Measurements from ENCODE around the gene ERMP1.

The ERMP1 gene

GRCh38 chr9:5851445-5851844 is 18.5 kb upstream of the ERMP1 start:
- H3K4me1 ChIP-seq (ENCODE audit: control insufficient read depth, insufficient read depth, low read length) = no peaks in the 10 kb centered on the region
- no peaks in the 10 kb centered on the region for H3K9me3 ChIP-seq (ENCODE audit: control insufficient read depth, insufficient read depth, low read length)
- no peaks in the 10 kb centered on the region for H3K36me3 ChIP-seq (ENCODE audit: control insufficient read depth, insufficient read depth, low read length)
- H3K9ac ChIP-seq (ENCODE audit: low read depth, low read length) = no peak overlapping the region
- no peak overlapping the region for H3K4me3 ChIP-seq (ENCODE audit: low read depth, low read length)
- H3K27me3 ChIP-seq (ENCODE audit: control insufficient read depth, insufficient read depth, low read length) = no peaks in the 10 kb centered on the region

- no peaks in the 10 kb centered on the region for H3K27me3 ChIP-seq (ENCODE audit: control insufficient read depth, insufficient read depth, low read length)
- no peaks in the 10 kb centered on the region for H3K4me1 ChIP-seq (ENCODE audit: control insufficient read depth, insufficient read depth, low read length)
- H3K9ac ChIP-seq (ENCODE audit: low read depth, low read length) = no peak overlapping the region
- H3K36me3 ChIP-seq (ENCODE audit: control insufficient read depth, insufficient read depth, low read length) = no peaks in the 10 kb centered on the region
- no peak overlapping the region for H3K4me3 ChIP-seq (ENCODE audit: low read depth, low read length)
- H3K9me3 ChIP-seq (ENCODE audit: control insufficient read depth, insufficient read depth, low read length) = no peaks in the 10 kb centered on the region
Measured at GRCh38 chr9:5850724-5851122, 17.8 kb upstream of the ERMP1 start.

DNA sequence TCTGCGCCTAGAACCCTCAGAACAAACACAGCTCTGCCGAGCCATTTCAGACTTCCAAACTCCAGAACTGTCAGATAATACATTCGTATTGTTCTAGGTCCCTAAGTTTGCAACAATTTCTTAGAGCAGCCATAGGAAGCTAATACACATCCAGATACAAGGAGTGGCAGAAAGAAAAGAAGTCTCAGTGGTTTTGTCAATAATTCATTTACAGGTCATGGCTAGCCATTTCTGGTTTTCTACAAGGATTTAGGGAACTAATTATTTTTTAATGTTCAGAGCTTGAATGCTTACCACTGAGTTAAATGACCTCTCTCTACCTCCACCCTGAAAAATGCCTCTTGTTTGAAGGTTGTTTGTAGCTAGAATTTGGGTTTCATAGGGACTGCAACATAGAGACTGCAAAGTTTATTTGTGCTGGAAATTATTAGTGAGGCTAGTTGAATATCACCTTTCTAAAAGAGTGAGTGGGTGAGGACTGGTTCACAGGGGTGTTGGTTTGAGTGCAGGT is 15.5 kb upstream of the ERMP1 start:
- Histone ChIP-seq H3K27me3 (ENCODE audit: control insufficient read depth, insufficient read depth, low read length) (no peaks in the 10 kb centered on the region), H3K9me3 (ENCODE audit: control insufficient read depth, insufficient read depth, low read length) (no peaks in the 10 kb centered on the region)

DNA sequence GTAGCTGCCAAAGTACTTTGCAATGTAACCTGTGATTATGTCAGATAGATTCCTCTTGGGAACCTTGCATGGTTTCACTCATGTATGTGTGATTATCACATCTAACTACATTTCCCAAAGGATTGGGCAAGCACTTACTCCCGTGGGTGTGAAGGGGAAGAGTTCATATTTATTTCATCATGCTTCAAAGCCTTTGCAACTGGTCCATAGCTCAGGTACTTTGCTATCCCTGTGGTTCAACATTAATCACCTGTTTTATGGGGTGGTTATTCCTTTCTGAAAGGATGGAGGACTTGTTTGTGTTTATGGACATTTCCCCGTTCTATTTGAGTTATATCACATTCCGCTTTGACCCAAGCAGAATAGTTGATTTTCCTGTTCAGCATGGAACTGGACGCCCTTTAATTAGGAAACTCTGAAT is 13.6 kb upstream of the ERMP1 start:
- Histone ChIP-seq H3K9ac (ENCODE audit: low read depth, low read length) (no peak overlapping the region), H3K36me3 (ENCODE audit: control insufficient read depth, insufficient read depth, low read length) (no peaks in the 10 kb centered on the region), H3K27me3 (ENCODE audit: control insufficient read depth, insufficient read depth, low read length) (no peaks in the 10 kb centered on the region), H3K9me3 (ENCODE audit: control insufficient read depth, insufficient read depth, low read length) (no peaks in the 10 kb centered on the region), H3K4me3 (ENCODE audit: low read depth, low read length) (no peak overlapping the region), H3K4me1 (ENCODE audit: control insufficient read depth, insufficient read depth, low read length) (no peaks in the 10 kb centered on the region)

More for the DNA sequence above, 15.5 kb upstream of the ERMP1 start:
- H3K36me3 ChIP-seq (ENCODE audit: control insufficient read depth, insufficient read depth, low read length) = no peaks in the 10 kb centered on the region
- no peak overlapping the region for H3K9ac ChIP-seq (ENCODE audit: low read depth, low read length)
- no peak overlapping the region for H3K4me3 ChIP-seq (ENCODE audit: low read depth, low read length)
- H3K4me1 ChIP-seq (ENCODE audit: control insufficient read depth, insufficient read depth, low read length) = no peaks in the 10 kb centered on the region

DNA sequence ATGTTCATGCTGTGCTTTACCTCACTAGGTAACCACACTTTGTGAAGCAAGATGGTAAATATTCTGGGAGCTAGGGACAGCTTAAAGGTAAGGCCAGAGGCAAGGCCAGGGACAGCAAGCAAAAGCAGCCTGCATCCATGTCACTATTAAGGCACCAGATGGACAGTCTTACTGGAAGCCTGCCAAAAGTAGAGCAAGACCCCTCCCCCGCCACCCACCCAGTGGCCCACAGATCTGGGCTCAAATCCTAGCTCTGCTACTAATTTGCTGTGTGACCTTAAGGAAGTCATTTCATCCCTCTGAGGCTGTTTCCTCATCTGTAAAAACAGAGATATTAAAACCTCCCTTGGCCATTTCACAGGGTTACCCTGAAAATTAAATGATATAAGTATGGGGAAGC is 13.2 kb upstream of the ERMP1 start:
- no peaks in the 10 kb centered on the region for H3K9me3 ChIP-seq (ENCODE audit: control insufficient read depth, insufficient read depth, low read length)
- no peaks in the 10 kb centered on the region for H3K36me3 ChIP-seq (ENCODE audit: control insufficient read depth, insufficient read depth, low read length)
- H3K9ac ChIP-seq (ENCODE audit: low read depth, low read length) = no peak overlapping the region
- no peak overlapping the region for H3K4me3 ChIP-seq (ENCODE audit: low read depth, low read length)
- H3K27me3 ChIP-seq (ENCODE audit: control insufficient read depth, insufficient read depth, low read length) = no peaks in the 10 kb centered on the region
- H3K4me1 ChIP-seq (ENCODE audit: control insufficient read depth, insufficient read depth, low read length) = no peaks in the 10 kb centered on the region

DNA sequence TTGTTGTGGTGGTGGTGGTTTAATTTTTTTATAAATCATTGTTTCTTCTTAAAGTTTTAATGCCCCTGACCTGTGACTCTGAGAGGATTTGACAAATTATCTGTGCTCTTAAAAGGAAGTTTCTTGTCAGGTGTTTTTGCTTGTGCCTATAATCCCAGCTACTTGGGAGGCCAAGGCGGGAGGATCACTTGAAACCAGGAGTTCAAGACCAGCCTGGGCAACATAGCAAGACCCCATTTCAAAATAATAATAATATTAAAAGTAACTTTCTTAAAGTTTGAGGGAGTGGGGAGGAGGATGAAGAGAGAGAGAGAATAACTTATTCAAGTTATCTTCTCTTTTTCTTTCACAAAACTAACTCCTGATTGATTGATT is 12.2 kb upstream of the ERMP1 start:
- Histone ChIP-seq H3K9ac (ENCODE audit: low read depth, low read length) (no peak overlapping the region), H3K4me1 (ENCODE audit: control insufficient read depth, insufficient read depth, low read length) (no peaks in the 10 kb centered on the region), H3K36me3 (ENCODE audit: control insufficient read depth, insufficient read depth, low read length) (no peaks in the 10 kb centered on the region), H3K4me3 (ENCODE audit: low read depth, low read length) (no peak overlapping the region), H3K9me3 (ENCODE audit: control insufficient read depth, insufficient read depth, low read length) (no peaks in the 10 kb centered on the region), H3K27me3 (ENCODE audit: control insufficient read depth, insufficient read depth, low read length) (no peaks in the 10 kb centered on the region)

- Histone ChIP-seq H3K9ac (ENCODE audit: low read depth, low read length) (no peak overlapping the region), H3K4me3 (ENCODE audit: low read depth, low read length) (no peak overlapping the region), H3K4me1 (ENCODE audit: control insufficient read depth, insufficient read depth, low read length) (peaks cover 6% of the 10 kb centered on the region), H3K9me3 (ENCODE audit: control insufficient read depth, insufficient read depth, low read length) (no peaks in the 10 kb centered on the region), H3K36me3 (ENCODE audit: control insufficient read depth, insufficient read depth, low read length) (no peaks in the 10 kb centered on the region), H3K27me3 (ENCODE audit: control insufficient read depth, insufficient read depth, low read length) (no peaks in the 10 kb centered on the region)
Measured at GRCh38 chr9:5843794-5844471, 11.0 kb upstream of the ERMP1 start.

DNA sequence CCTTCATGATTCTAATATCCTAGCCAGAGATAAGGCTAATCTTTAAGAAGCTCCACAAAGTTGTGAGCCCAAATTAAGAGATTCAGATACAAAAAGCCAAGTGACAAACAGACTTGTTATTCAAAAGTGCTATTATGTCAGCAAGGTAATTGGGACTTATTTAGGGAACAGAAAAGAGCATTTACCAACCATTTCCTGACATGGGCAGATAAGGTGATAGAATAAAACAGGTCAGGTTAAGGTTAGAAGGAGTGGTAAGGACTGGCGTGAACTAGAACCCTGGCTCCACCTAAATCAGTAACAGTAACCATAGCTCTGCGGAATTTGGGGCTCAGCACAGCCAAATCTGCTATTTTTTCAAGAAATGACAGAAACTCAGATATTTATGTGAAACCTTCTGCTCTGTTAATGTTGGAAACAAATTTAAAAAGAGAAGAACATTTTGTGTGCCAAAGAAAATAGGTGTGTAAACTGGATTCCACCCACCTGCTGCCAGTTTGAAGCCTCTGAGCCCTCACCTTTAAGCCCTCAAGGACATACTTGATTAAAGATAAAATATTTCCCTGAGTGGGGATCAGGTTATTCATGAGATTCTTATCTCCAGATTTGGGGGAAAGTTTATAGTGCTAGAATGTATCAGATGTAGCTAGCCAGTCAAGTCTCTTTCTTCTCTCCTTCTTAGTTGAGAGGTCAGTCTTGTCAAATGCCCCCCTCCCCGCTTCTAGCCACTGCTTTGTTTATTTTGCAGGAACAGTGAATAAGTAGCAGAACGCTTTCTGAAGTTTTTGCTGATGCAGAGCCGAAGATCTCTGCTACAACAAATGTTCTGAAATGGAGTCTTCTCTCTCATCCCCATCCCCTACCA is 10.2 kb upstream of the ERMP1 start:
- no peak overlapping the region for H3K9ac ChIP-seq (ENCODE audit: low read depth, low read length)

DNA sequence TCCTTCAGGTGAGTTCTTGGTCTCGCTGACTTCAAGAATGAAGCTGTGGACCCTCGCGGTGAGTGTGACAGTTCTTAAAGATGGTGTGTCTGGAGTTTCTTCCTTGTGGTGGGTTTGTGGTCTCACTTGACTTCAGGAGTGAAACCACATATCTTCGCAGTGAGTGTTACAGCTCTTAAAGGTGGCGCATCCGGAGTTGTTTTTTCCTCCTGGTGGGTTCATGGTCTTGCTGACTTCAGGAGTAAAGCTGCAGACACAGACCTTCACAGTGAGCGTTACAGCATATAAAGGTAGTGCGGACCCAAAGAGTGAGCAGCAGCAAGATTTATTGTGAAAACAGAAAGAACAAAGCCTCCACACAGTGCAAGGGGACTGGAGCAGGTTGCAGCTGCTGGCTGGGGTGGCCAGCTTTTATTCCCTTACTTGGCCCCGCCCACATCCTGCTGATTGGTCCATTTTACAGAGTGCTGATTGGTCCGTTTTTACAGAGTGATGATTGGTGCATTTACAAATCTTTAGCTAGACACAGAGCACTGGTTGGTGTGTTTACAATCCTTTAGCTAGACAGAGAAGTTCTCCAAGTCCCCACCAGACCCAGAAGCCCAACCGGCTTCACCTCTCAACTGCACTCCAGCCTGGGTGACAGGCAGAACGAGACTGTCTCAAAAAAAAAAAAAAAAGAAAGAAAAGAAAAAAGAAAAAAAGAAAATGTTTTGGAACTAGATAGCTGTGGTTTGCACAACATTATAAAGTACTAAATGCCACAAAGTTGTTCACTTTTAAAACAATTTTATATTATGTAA is 9.1 kb upstream of the ERMP1 start:
- no peak overlapping the region for H3K9ac ChIP-seq (ENCODE audit: low read depth, low read length)
- H3K4me3 ChIP-seq (ENCODE audit: low read depth, low read length) = no peak overlapping the region
- no peaks in the 10 kb centered on the region for H3K27me3 ChIP-seq (ENCODE audit: control insufficient read depth, insufficient read depth, low read length)
- H3K9me3 ChIP-seq (ENCODE audit: control insufficient read depth, insufficient read depth, low read length) = no peaks in the 10 kb centered on the region
- H3K4me1 ChIP-seq (ENCODE audit: control insufficient read depth, insufficient read depth, low read length) = peaks cover 8% of the 10 kb centered on the region
- H3K36me3 ChIP-seq (ENCODE audit: control insufficient read depth, insufficient read depth, low read length) = no peaks in the 10 kb centered on the region

More for the DNA sequence above, 10.2 kb upstream of the ERMP1 start:
- H3K9me3 ChIP-seq (ENCODE audit: control insufficient read depth, insufficient read depth, low read length) = no peaks in the 10 kb centered on the region
- H3K4me1 ChIP-seq (ENCODE audit: control insufficient read depth, insufficient read depth, low read length) = peaks cover 8% of the 10 kb centered on the region
- H3K36me3 ChIP-seq (ENCODE audit: control insufficient read depth, insufficient read depth, low read length) = no peaks in the 10 kb centered on the region
- H3K27me3 ChIP-seq (ENCODE audit: control insufficient read depth, insufficient read depth, low read length) = no peaks in the 10 kb centered on the region
- H3K4me3 ChIP-seq (ENCODE audit: low read depth, low read length) = no peak overlapping the region

- Histone ChIP-seq H3K9ac (ENCODE audit: low read depth, low read length) (no peak overlapping the region), H3K4me1 (ENCODE audit: control insufficient read depth, insufficient read depth, low read length) (peaks cover 8% of the 10 kb centered on the region), H3K36me3 (ENCODE audit: control insufficient read depth, insufficient read depth, low read length) (no peaks in the 10 kb centered on the region), H3K27me3 (ENCODE audit: control insufficient read depth, insufficient read depth, low read length) (no peaks in the 10 kb centered on the region), H3K4me3 (ENCODE audit: low read depth, low read length) (no peak overlapping the region), H3K9me3 (ENCODE audit: control insufficient read depth, insufficient read depth, low read length) (no peaks in the 10 kb centered on the region)
Measured at GRCh38 chr9:5840788-5841187, 7.9 kb upstream of the ERMP1 start.

DNA sequence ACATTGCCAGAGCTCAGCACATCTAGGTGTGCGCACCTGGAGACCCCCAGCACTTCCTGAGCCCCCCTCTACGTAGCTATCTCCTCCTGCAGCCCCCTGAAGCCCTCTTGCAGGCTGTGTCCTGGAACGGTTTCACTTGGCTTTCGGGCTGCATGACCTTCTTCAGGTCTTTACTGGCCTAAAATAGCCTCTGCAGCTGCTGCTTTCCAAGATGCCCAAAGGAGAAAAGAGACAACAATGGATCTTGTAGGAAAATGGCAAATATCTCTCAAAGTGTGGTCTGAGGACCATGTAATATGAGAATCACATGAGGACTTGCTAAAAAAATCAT is 6.6 kb upstream of the ERMP1 start:
- Histone ChIP-seq H3K36me3 (ENCODE audit: control insufficient read depth, insufficient read depth, low read length) (no peaks in the 10 kb centered on the region), H3K9me3 (ENCODE audit: control insufficient read depth, insufficient read depth, low read length) (no peaks in the 10 kb centered on the region), H3K4me1 (ENCODE audit: control insufficient read depth, insufficient read depth, low read length) (peaks cover 8% of the 10 kb centered on the region), H3K9ac (ENCODE audit: low read depth, low read length) (no peak overlapping the region), H3K4me3 (ENCODE audit: low read depth, low read length) (no peak overlapping the region), H3K27me3 (ENCODE audit: control insufficient read depth, insufficient read depth, low read length) (no peaks in the 10 kb centered on the region)
